ENCODE results near the gene SSX7. TPM values are rescaled to one million over a fixed set of nuclear protein-coding genes. Genes with fewer than 3 reads are reported as not detected.
"Not testable (repeated sequence)": the region's sequence is repeated elsewhere in the genome, so short reads cannot be mapped to it uniquely, and the experiment has no call there.

SSX7 gene, protein sequence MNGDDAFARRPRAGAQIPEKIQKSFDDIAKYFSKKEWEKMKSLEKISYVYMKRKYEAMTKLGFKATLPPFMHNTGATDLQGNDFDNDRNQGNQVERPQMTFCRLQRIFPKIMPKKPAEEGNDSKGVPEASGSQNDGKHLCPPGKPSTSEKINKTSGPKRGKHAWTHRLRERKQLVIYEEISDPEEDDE
- not detected in 2 replicates for total RNA-seq

DNA sequence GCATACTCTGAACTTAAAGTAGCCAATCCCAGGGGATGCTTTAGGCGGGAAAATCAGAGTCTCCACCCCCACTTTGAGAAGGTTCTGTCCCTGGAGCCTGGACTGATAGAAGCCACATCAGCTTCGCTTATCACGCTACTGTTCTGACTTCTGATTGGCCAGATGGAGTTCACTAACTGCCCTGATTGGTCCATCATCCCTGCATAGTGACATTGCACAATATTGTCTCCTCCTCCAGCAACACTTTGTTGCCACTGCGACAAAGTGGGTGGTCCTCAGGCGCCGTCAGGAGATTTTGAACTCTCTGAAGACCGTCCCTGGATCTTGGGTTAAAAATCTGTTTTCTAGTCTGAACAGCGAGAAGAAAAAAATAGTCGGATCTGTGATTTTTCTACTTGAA lies at the start of gene SSX7:
SSX7 (minus strand) TSS at position 101 of the 400 bp plus-strand sequence. CDS start 1,428 bp downstream, outside the sequence.
- H3K36me3 Mint-ChIP-seq (ENCODE audit: low read depth); H3K27ac Mint-ChIP-seq; intact Hi-C loops (cut with micrococcal nuclease); H3K4me3 Mint-ChIP-seq; DNase-seq; H3K4me1 Mint-ChIP-seq; H3K9me3 Mint-ChIP-seq; H3K27me3 Mint-ChIP-seq: not testable (repeated sequence)

DNA sequence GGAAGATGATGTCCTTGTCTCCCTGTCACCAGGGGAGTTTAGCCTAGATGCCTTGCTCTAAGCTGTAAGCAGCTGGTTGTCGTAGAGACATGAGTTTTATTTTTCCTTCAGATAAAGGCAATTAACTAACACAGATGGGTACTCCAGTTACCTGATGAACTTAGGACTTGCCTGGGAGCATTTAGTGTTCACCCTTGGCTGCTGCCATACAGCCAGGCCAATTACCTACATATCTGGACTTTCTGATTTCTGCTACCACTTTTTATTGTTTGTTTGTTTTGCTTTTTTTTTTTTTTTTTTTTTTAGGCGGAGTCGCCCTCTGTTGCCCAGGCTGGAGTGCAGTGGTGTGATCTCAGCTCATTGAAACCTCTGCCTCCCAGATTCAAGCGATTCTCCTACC lies 37.3 kb upstream of the SSX7 start:
- H3K27me3 Mint-ChIP-seq; intact Hi-C loops (cut with micrococcal nuclease); H3K4me3 Mint-ChIP-seq; H3K36me3 Mint-ChIP-seq (ENCODE audit: low read depth); DNase-seq; H3K4me1 Mint-ChIP-seq; H3K27ac Mint-ChIP-seq; H3K9me3 Mint-ChIP-seq: not testable (repeated sequence)

DNA sequence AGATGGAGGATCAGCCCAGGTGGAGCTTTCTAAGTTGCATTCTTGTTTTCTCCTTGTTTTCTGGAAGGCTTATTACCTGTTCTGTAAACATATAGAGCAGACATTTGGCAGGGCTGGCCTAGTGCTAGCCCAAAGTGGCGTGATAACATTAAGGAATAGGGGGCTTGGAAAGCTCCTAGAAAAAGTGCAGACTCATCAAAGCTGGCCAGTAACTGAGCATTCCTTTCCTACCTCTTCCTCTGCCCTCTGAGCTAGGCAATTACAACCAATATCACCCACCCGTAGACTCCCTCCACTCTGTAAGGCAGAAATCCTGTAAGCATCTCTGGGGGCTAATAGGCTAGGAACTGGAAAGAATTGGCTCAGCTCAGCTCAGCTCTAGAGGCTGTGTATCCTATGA lies 7.5 kb upstream of the SSX7 start:
- intact Hi-C loops (cut with micrococcal nuclease): not testable (repeated sequence)

DNA sequence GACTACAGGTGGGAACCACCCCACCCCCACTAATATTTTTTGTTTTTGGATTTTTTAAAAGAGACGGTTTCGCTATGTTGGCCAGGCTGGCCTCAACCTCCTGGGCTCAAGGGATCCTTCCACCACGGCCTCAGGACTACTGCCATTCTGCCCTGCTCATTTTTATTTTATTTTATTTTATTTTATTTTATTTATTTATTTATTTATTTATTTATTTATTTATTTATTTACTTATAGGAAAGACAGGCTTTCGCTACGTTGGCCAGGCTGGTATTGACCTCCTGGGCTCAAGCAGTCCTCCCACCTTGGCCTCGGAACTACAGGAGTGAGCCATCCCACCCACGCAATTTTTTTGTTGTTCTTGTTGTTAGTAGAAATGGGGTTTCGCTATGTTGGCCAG lies 775 bp upstream of the SSX7 start:
- H3K27me3 Mint-ChIP-seq; intact Hi-C loops (cut with micrococcal nuclease); H3K9me3 Mint-ChIP-seq: not testable (repeated sequence)

More for the DNA sequence above, 7.5 kb upstream of the SSX7 start:
- not testable (repeated sequence) for H3K4me3 Mint-ChIP-seq; H3K27me3 Mint-ChIP-seq; H3K27ac Mint-ChIP-seq; DNase-seq; H3K9me3 Mint-ChIP-seq; H3K4me1 Mint-ChIP-seq; H3K36me3 Mint-ChIP-seq (ENCODE audit: low read depth)

DNA sequence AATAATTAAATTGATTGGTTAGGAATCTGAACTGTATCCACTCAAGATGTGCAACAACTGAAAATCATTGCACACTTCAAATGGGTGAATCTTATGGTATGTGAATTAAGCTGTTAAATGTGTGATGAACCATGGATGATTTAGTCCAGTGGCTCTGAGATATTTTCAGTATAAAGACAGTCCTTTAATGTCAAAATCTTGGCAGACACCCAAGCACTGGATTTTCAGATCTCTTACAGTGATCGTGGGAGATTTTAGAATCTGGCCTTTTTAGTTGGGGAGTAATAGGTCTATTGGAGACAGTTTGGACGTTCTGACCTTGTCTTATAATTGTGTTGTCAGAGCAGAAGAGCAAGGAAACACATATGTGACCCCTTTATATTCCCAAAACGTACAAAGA lies 4.0 kb downstream of the SSX7 start:
- H3K27me3 Mint-ChIP-seq; H3K4me1 Mint-ChIP-seq; intact Hi-C loops (cut with micrococcal nuclease); H3K4me3 Mint-ChIP-seq; H3K36me3 Mint-ChIP-seq (ENCODE audit: low read depth); H3K9me3 Mint-ChIP-seq; DNase-seq; H3K27ac Mint-ChIP-seq: not testable (repeated sequence)

More for the DNA sequence above, 775 bp upstream of the SSX7 start:
- H3K4me3 Mint-ChIP-seq; H3K4me1 Mint-ChIP-seq; H3K36me3 Mint-ChIP-seq (ENCODE audit: low read depth); DNase-seq; H3K27ac Mint-ChIP-seq: not testable (repeated sequence)

DNA sequence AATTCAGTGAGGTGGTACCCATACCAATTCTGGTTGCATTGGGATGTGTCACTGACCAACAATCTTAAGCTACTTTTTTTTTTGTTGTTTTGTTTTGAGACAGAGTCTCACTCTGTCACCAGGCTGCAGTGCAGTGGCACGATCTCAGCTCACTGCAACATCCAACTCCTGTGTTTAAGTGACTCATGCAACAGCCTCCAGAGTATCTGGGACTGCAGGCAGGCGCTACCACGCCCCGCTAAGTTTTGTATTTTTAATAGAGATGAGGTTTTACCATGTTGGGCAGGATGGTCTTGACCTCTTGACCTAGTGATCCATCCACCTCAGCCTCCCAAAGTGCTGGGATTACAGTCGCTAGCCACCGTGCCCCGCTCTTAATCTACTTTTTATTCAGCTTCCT lies 5.7 kb downstream of the SSX7 start:
- intact Hi-C loops (cut with micrococcal nuclease); H3K4me1 Mint-ChIP-seq; H3K4me3 Mint-ChIP-seq; DNase-seq; H3K27me3 Mint-ChIP-seq; H3K27ac Mint-ChIP-seq; H3K9me3 Mint-ChIP-seq; H3K36me3 Mint-ChIP-seq (ENCODE audit: low read depth): not testable (repeated sequence)

DNA sequence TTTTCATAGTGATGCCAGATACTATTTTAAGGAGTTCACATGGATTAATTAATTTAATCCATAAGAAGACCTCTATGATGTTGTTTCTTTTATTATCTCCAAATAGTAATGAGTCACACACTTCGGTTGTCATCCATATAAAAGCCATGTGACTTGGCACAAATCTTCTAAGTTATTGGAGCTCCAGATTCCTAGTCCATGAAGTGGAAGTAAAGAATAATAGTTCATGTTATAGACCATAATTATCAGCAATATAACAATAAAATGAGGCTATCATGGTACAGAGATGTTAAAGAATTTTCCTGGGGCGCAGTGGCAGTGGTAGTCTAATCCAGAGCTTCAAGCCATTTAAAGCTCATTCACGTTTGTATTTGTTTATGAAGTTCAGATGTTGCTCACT lies 26.2 kb downstream of the SSX7 start:
- H3K27me3 Mint-ChIP-seq; H3K27ac Mint-ChIP-seq; intact Hi-C loops (cut with micrococcal nuclease); DNase-seq; H3K9me3 Mint-ChIP-seq; H3K4me3 Mint-ChIP-seq; H3K4me1 Mint-ChIP-seq; H3K36me3 Mint-ChIP-seq (ENCODE audit: low read depth): not testable (repeated sequence)

DNA sequence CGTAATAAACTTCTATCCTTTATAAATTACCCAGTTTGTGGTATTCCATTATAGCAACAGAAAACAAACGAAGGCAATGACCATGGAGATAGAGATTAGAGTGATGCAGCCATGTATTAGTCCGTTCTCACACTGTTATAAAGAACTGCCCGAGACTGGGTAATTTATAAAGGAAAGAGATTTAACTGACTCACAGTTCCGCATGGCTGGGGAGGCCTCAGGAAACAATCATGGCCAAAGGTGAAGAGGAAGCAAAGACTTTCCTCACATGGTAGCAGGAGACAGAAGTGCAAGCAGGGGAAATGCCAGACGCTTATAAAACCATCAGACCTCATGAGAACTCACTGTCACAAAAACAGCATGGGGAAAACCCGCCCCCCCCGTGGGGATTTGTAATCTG lies 34.0 kb downstream of the SSX7 start:
- H3K4me3 Mint-ChIP-seq; H3K36me3 Mint-ChIP-seq (ENCODE audit: low read depth); intact Hi-C loops (cut with micrococcal nuclease); H3K9me3 Mint-ChIP-seq; H3K27me3 Mint-ChIP-seq; DNase-seq; H3K4me1 Mint-ChIP-seq; H3K27ac Mint-ChIP-seq: not testable (repeated sequence)

DNA sequence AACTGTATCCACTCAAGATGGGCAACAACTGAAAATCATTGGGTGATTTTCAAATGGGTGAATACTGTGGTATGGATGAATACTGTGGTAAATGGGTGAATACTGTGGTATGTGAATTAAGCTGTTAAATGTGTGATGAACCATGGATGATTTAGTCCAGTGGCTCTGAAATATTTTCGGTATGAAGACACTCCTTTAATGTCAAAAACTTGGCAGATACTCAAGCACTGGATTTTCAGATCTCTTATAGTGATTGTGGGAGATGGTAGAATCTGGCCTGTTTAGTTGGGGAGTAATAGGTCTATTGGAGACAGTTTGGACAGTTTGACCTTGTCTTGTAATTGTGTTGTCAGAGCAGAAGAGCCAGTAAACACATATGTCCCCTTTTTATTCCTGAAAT lies 45.7 kb downstream of the SSX7 start:
- no peaks in the 10 kb centered on the region for H3K4me1 Mint-ChIP-seq
- no peaks in the 10 kb centered on the region for H3K9me3 Mint-ChIP-seq
- DNase-seq: no peak
- H3K27me3 Mint-ChIP-seq: no peaks in the 10 kb centered on the region
- no peak overlapping the region for H3K27ac Mint-ChIP-seq
- intact Hi-C loops (cut with micrococcal nuclease): no loop called here
- H3K36me3 Mint-ChIP-seq (ENCODE audit: low read depth): no peaks in the 10 kb centered on the region
- no peak overlapping the region for H3K4me3 Mint-ChIP-seq

DNA sequence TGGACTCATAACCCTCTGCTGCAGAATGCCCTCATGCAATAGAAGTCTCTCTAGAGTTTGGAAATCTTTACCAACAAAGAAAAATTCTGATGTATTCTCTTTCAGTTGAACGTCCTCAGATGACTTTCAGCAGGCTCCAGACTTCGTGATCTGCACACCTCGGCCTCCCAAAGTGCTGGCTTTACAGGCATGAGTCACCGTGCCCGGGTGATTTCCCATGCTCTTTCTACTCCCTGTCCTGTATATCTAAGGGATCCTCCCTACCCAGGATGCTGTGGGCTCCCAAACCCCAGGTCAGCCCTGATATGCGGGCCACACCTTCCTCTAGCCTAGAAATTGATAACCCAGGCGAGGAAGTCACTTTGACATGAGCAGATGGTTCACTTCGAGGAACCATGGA lies 51.5 kb downstream of the SSX7 start:
- H3K9me3 Mint-ChIP-seq; H3K4me1 Mint-ChIP-seq; H3K4me3 Mint-ChIP-seq; DNase-seq; H3K36me3 Mint-ChIP-seq (ENCODE audit: low read depth); H3K27ac Mint-ChIP-seq; H3K27me3 Mint-ChIP-seq; intact Hi-C loops (cut with micrococcal nuclease): not testable (repeated sequence)

DNA sequence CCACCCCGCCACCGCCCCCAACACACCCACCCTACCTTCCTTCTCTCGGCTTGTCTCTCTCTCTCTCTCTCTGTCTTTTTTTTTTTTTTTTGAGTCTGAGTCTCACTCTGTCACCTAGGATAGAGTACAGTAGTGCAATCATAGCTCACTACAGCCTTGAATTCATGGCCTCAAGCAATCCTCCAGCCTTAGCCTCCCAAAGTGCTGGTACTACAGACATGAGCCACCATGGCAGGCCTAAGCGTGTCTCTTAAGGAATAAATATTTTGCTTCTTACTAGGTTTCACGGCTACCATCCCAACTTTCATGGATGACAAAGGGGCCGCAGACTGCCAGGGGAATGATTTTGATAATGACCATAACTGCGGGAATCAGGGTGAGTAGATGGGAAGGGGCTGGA lies 55.8 kb downstream of the SSX7 start:
- no peak overlapping the region for H3K27ac Mint-ChIP-seq
- H3K36me3 Mint-ChIP-seq (ENCODE audit: low read depth): no peaks in the 10 kb centered on the region
- no peak overlapping the region for H3K4me3 Mint-ChIP-seq
- intact Hi-C loops (cut with micrococcal nuclease): no loop called here
- H3K4me1 Mint-ChIP-seq: no peaks in the 10 kb centered on the region
- H3K9me3 Mint-ChIP-seq: no peaks in the 10 kb centered on the region
- DNase-seq: no peak
- H3K27me3 Mint-ChIP-seq: no peaks in the 10 kb centered on the region

DNA sequence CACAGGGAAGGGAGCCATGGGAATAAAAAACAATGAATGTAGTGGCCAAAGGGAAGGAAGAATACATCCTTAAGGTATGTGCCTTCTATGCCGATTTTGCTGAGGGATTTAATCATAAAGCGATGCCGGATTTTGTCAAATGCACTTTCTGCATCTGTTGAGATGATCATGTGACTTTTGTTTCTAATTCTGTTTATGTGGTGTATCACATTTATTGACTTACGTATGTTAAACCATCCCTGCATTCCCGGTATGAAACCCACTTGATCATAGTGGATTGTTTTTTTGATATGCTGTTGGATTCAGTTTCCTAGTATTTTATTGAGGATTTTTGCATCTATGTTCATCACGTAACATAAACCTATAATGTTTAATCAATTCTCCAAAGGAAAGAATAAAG lies 60.0 kb downstream of the SSX7 start:
- Mint-ChIP-seq H3K9me3 (no peaks in the 10 kb centered on the region), H3K4me1 (no peaks in the 10 kb centered on the region), H3K4me3 (no peak overlapping the region), H3K27me3 (no peaks in the 10 kb centered on the region), H3K36me3 (ENCODE audit: low read depth) (no peaks in the 10 kb centered on the region), H3K27ac (no peak overlapping the region)
- intact Hi-C loops (cut with micrococcal nuclease): no loop called here
- DNase-seq: no peak

Other genes starting within 250 kb of the SSX7 start
- not detected in 2 replicates for gene XAGE1A, start 159.1 kb downstream of the SSX7 start, total RNA-seq
- gene XAGE1B, start 137.8 kb downstream of the SSX7 start, total RNA-seq: not detected in 2 replicates
- not detected in 2 replicates for gene SSX2, start 52.3 kb upstream of the SSX7 start, total RNA-seq
- gene SSX2B, start 96.4 kb upstream of the SSX7 start, total RNA-seq: not detected in 2 replicates
- gene SPANXN5, start 142.5 kb upstream of the SSX7 start, total RNA-seq: not detected in 2 replicates
- not detected in 2 replicates for gene XAGE5, start 156.4 kb upstream of the SSX7 start, total RNA-seq
- not detected in 2 replicates for gene XAGE3, start 213.2 kb upstream of the SSX7 start, total RNA-seq
- 20.4 and 20.7 TPM in 2 replicates for gene FAM156B, start 242.4 kb upstream of the SSX7 start, total RNA-seq

Measured in activated CD4-positive, alpha-beta T cell treated with anti-CD3 and anti-CD28 coated beads, Interleukin-2, amount 10 ng/mL, durations not matched to agents 24 days and 14 days (primary cell).